HUES6 (cell line): ENCODE measurements around the gene SUSD2.
"Not testable (repeated sequence)": the region's sequence is repeated elsewhere in the genome, so short reads cannot be mapped to it uniquely, and the experiment has no call there.

Source experiments
- H3K27ac ChIP-seq: 2 replicates; pipeline ENCODE4 v1.7.0; 2013; ENCODE audit warnings: low read depth, mild to moderate bottlenecking, low read length, inconsistent platforms
- H3K27me3 ChIP-seq: 2 replicates; pipeline ENCODE4 v1.6.1; 2013; ENCODE audit warnings: low read length; ENCODE audit not compliant: control insufficient read depth, insufficient read depth
- H3K36me3 ChIP-seq: 2 replicates; pipeline ENCODE4 v1.6.1; 2013; ENCODE audit warnings: low read length; ENCODE audit not compliant: control insufficient read depth, insufficient read depth
- H3K4me1 ChIP-seq: 2 replicates; pipeline ENCODE4 v1.6.1; 2013; ENCODE audit warnings: low read length; ENCODE audit not compliant: control insufficient read depth, insufficient read depth
- H3K4me3 ChIP-seq: 2 replicates; pipeline ENCODE4 v1.5.1; 2013; ENCODE audit warnings: low read depth, low read length
- H3K9ac ChIP-seq: one replicate; pipeline ENCODE4 v1.6.1; 2013; ENCODE audit warnings: mild to moderate bottlenecking, low read length
- H3K9me3 ChIP-seq: 2 replicates; pipeline ENCODE4 v1.6.1; 2013; ENCODE audit warnings: low read depth, low read length; ENCODE audit not compliant: control insufficient read depth, insufficient read depth

Gene SUSD2

GRCh38 chr22:24177456-24177855 lies 3.8 kb upstream of the SUSD2 start:
- Histone ChIP-seq H3K4me3 (no peak overlapping the region), H3K9me3 (no peaks in the 10 kb centered on the region), H3K27me3 (no peaks in the 10 kb centered on the region), H3K9ac (no peak overlapping the region), H3K4me1 (peaks cover 13% of the 10 kb centered on the region), H3K27ac (no peak overlapping the region), H3K36me3 (peaks cover 25% of the 10 kb centered on the region)

GRCh38 chr22:24178021-24178431 lies 3.3 kb upstream of the SUSD2 start:
- H3K9ac ChIP-seq = no peak overlapping the region
- no peaks in the 10 kb centered on the region for H3K9me3 ChIP-seq
- peaks cover 13% of the 10 kb centered on the region for H3K4me1 ChIP-seq
- H3K4me3 ChIP-seq = no peak overlapping the region
- H3K27me3 ChIP-seq = no peaks in the 10 kb centered on the region
- H3K27ac ChIP-seq = no peak overlapping the region
- H3K36me3 ChIP-seq = peaks cover 19% of the 10 kb centered on the region

GRCh38 chr22:24178502-24179440 lies 2.5 kb upstream of the SUSD2 start:
- Histone ChIP-seq H3K36me3 (peaks cover 16% of the 10 kb centered on the region), H3K9ac (no peak overlapping the region), H3K27me3 (no peaks in the 10 kb centered on the region), H3K4me3 (no peak overlapping the region), H3K4me1 (peaks cover 13% of the 10 kb centered on the region), H3K27ac (no peak overlapping the region), H3K9me3 (no peaks in the 10 kb centered on the region)

GRCh38 chr22:24179478-24180210 lies 1.6 kb upstream of the SUSD2 start:
- Histone ChIP-seq H3K27me3 (no peaks in the 10 kb centered on the region), H3K4me3 (no peak overlapping the region), H3K27ac (no peak overlapping the region), H3K9me3 (no peaks in the 10 kb centered on the region), H3K4me1 (peaks cover 13% of the 10 kb centered on the region), H3K36me3 (peaks cover 16% of the 10 kb centered on the region), H3K9ac (no peak overlapping the region)

GRCh38 chr22:24180316-24181087 lies 785 bp upstream of the SUSD2 start:
- H3K9ac ChIP-seq = no peak overlapping the region
- H3K9me3 ChIP-seq = no peaks in the 10 kb centered on the region
- no peak overlapping the region for H3K27ac ChIP-seq
- H3K4me1 ChIP-seq = peaks cover 13% of the 10 kb centered on the region
- H3K36me3 ChIP-seq = peaks cover 14% of the 10 kb centered on the region
- no peak overlapping the region for H3K4me3 ChIP-seq
- no peaks in the 10 kb centered on the region for H3K27me3 ChIP-seq

GRCh38 chr22:24181996-24182899 lies 961 bp downstream of the SUSD2 start:
- Histone ChIP-seq H3K27me3 (no peaks in the 10 kb centered on the region), H3K4me1 (peaks cover 13% of the 10 kb centered on the region), H3K36me3 (peaks cover 5% of the 10 kb centered on the region; the same call in 1 of the 2 replicates), H3K27ac (no peak overlapping the region), H3K9ac (no peak overlapping the region), H3K4me3 (no peak overlapping the region), H3K9me3 (no peaks in the 10 kb centered on the region)

GRCh38 chr22:24182900-24183246 lies 1.6 kb downstream of the SUSD2 start:
- not testable (repeated sequence) for H3K9ac ChIP-seq, H3K36me3 ChIP-seq, H3K4me3 ChIP-seq, H3K27me3 ChIP-seq, H3K9me3 ChIP-seq, H3K27ac ChIP-seq
- peaks cover 13% of the 10 kb centered on the region for H3K4me1 ChIP-seq

- H3K27ac ChIP-seq = no peak overlapping the region
- no peak overlapping the region for H3K9ac ChIP-seq
- no peaks in the 10 kb centered on the region for H3K27me3 ChIP-seq
- no peaks in the 10 kb centered on the region for H3K36me3 ChIP-seq
- H3K4me3 ChIP-seq = no peak overlapping the region
- H3K9me3 ChIP-seq = no peaks in the 10 kb centered on the region
- H3K4me1 ChIP-seq = peaks cover 13% of the 10 kb centered on the region
These were observed 2.2 kb downstream of the SUSD2 start for GRCh38 chr22:24183321-24184031.

- Histone ChIP-seq H3K27ac (no peak overlapping the region), H3K36me3 (no peaks in the 10 kb centered on the region), H3K9me3 (no peaks in the 10 kb centered on the region), H3K27me3 (no peaks in the 10 kb centered on the region), H3K4me3 (no peak overlapping the region), H3K9ac (no peak overlapping the region), H3K4me1 (peaks cover 13% of the 10 kb centered on the region)
These were observed 2.9 kb downstream of the SUSD2 start for GRCh38 chr22:24184057-24184798.
